Natural killer cell (primary cell): ENCODE measurements around the gene ZNF639. TPM values are rescaled to one million over a fixed set of nuclear protein-coding genes. Genes with fewer than 3 reads are reported as not detected.

ENCODE experiments used
- ATAC-seq, 3 donors: fragments of 150-1000 bp in 2 of 3; fragments of 200-7000 bp in 1 of 3; cut with Tn5 transposase; 1 replicate in 1 of 3; 2 replicates in 2 of 3; pipeline ENCODE4 v1.10.0; 2021; ENCODE audit warnings: mild to moderate bottlenecking in 2 of 3, moderate library complexity in 2 of 3
- DNase-seq, 2 donors: peaks; one replicate each; pipeline versions ENCODE4 v3.0.0 to v3.0.0-alpha.2; 2013 to 2021; ENCODE audit warnings: mixed read lengths in 1 of 2
- H3K27ac ChIP-seq: one replicate; pipeline ENCODE4 v1.5.1; 2013; ENCODE audit warnings: mild to moderate bottlenecking, low read length
- H3K27me3 ChIP-seq: one replicate; pipeline ENCODE4 v1.6.1; 2013; ENCODE audit warnings: low read length; ENCODE audit not compliant: control insufficient read depth, insufficient read depth
- H3K36me3 ChIP-seq: one replicate; pipeline ENCODE4 v1.6.1; 2013; ENCODE audit warnings: low read length; ENCODE audit not compliant: control insufficient read depth, insufficient read depth
- H3K4me1 ChIP-seq: one replicate; pipeline ENCODE4 v1.6.1; 2013; ENCODE audit warnings: low read length; ENCODE audit not compliant: control insufficient read depth, insufficient read depth
- H3K4me3 ChIP-seq: one replicate; pipeline ENCODE4 v1.5.1; 2013; ENCODE audit warnings: low read length
- H3K9me3 ChIP-seq: one replicate; pipeline ENCODE4 v1.6.1; 2013; ENCODE audit warnings: low read length; ENCODE audit not compliant: control insufficient read depth, insufficient read depth
- H3K27ac Mint-ChIP-seq, 2 donors: one replicate each; pipeline ENCODE4 v1.8.0; 2022; ENCODE audit warnings: mild to moderate bottlenecking in 2 of 2, mixed read lengths in 2 of 2, moderate library complexity in 1 of 2
- H3K27me3 Mint-ChIP-seq, 2 donors: one replicate each; pipeline ENCODE4 v1.8.0; 2022; ENCODE audit warnings: low read depth in 2 of 2, mixed read lengths in 2 of 2
- H3K36me3 Mint-ChIP-seq: one replicate; pipeline ENCODE4 v1.8.0; 2022; ENCODE audit warnings: mixed read lengths
- H3K4me1 Mint-ChIP-seq, 2 donors: one replicate each; pipeline ENCODE4 v1.8.0; 2022; ENCODE audit warnings: mixed read lengths in 2 of 2
- H3K4me3 Mint-ChIP-seq: one replicate; pipeline ENCODE4 v1.8.0; 2022; ENCODE audit warnings: mild to moderate bottlenecking, moderate library complexity, mixed read lengths
- H3K9me3 Mint-ChIP-seq, 2 donors: one replicate each; pipeline ENCODE4 v1.8.0; 2022; ENCODE audit warnings: mixed read lengths in 2 of 2
- CTCF ChIP-seq: fragments of 200-600 bp; IDR thresholded peaks from one replicate; pipeline ENCODE4 v1.8.0; 2022; ENCODE audit warnings: antibody characterized with exemption
- WGBS: methylation state at CpG from one replicate; pipeline ENCODE4 v1.1.7; 2013; ENCODE audit warnings: missing lambda C conversion rate; ENCODE audit not compliant: insufficient coverage; 5-methylcytosine and 5-hydroxymethylcytosine counted together
- intact Hi-C: fragments of 100-400 bp; cut with micrococcal nuclease; formaldehyde crosslinking; loops from one replicate; pipeline ENCODE4 v1.14.2; 2022
- total RNA-seq, 4 donors: library from RNA; stranded (reverse); fragments of 120-200 nt in 1 of 4; gene quantifications; one replicate each; pipeline versions ENCODE4 v1.2.3 to v1.2.4, GENCODE V29; 2013 to 2022

ZNF639 gene
- total RNA-seq, 3 donors from 2014 or later (not counting 1 experiment from before 2014, with no cell fraction given), result 51.8 to 54.5 (median 53.5) TPM

GRCh38 chr3:179278151-179278550, 44.7 kb upstream of the ZNF639 start:
- intact Hi-C loops, result no loop called here
- 83% methylated on average over 1 of the region's 1 CpG for WGBS
- Histone ChIP-seq H3K4me1 (no peaks in the 10 kb centered on the region), H3K27me3 (no peaks in the 10 kb centered on the region), H3K27ac (no peak overlapping the region), H3K4me3 (no peak overlapping the region), H3K36me3 (no peaks in the 10 kb centered on the region), H3K9me3 (no peaks in the 10 kb centered on the region)
- no peak overlapping the region for H3K27ac Mint-ChIP-seq
- no peaks in the 10 kb centered on the region for H3K9me3 Mint-ChIP-seq
- TF ChIP-seq CTCF, result no peak
- H3K27me3 Mint-ChIP-seq, result peaks cover 22 to 34% of the 10 kb centered on the region in 2 donors
- DNase-seq (no peak), ATAC-seq (no peak)
- H3K36me3 Mint-ChIP-seq, result no peaks in the 10 kb centered on the region
- no peaks in the 10 kb centered on the region for H3K4me1 Mint-ChIP-seq
- no peak overlapping the region for H3K4me3 Mint-ChIP-seq

GRCh38 chr3:179278932-179279693, 43.7 kb upstream of the ZNF639 start:
- Histone ChIP-seq H3K9me3 (no peaks in the 10 kb centered on the region), H3K4me1 (no peaks in the 10 kb centered on the region), H3K27ac (no peak overlapping the region), H3K27me3 (no peaks in the 10 kb centered on the region), H3K4me3 (no peak overlapping the region), H3K36me3 (no peaks in the 10 kb centered on the region)
- Mint-ChIP-seq H3K4me1 (no peaks in the 10 kb centered on the region), H3K4me3 (no peak overlapping the region), H3K9me3 (no peaks in the 10 kb centered on the region), H3K27me3 (peaks cover 24 to 44% of the 10 kb centered on the region in 2 donors), H3K27ac (no peak overlapping the region), H3K36me3 (no peaks in the 10 kb centered on the region)
- intact Hi-C loops, result no loop called here
- DNase-seq (no peak), ATAC-seq (no peak)
- no peak for TF ChIP-seq CTCF
- 71% methylated on average over 4 of the region's 4 CpGs for WGBS

GRCh38 chr3:179279837-179280236, 43.0 kb upstream of the ZNF639 start:
- no peaks in the 10 kb centered on the region for H3K9me3 Mint-ChIP-seq
- DNase-seq (no peak), ATAC-seq (no peak)
- peaks cover 26 to 47% of the 10 kb centered on the region in 2 donors for H3K27me3 Mint-ChIP-seq
- 100% methylated on average over 1 of the region's 1 CpG for WGBS
- H3K4me3 ChIP-seq, result no peak overlapping the region
- no peaks in the 10 kb centered on the region for H3K4me1 ChIP-seq
- H3K27ac Mint-ChIP-seq, result no peak overlapping the region
- no peaks in the 10 kb centered on the region for H3K27me3 ChIP-seq
- no peaks in the 10 kb centered on the region for H3K36me3 Mint-ChIP-seq
- no peak overlapping the region for H3K4me3 Mint-ChIP-seq
- no peaks in the 10 kb centered on the region for H3K4me1 Mint-ChIP-seq
- intact Hi-C loops, result no loop called here
- no peak for TF ChIP-seq CTCF
- no peaks in the 10 kb centered on the region for H3K9me3 ChIP-seq
- no peaks in the 10 kb centered on the region for H3K36me3 ChIP-seq
- no peak overlapping the region for H3K27ac ChIP-seq

- no peaks in the 10 kb centered on the region for H3K9me3 ChIP-seq
- DNase-seq (no peak), ATAC-seq (no peak)
- no peak for TF ChIP-seq CTCF
- Mint-ChIP-seq H3K9me3 (no peaks in the 10 kb centered on the region), H3K4me3 (no peak overlapping the region), H3K4me1 (no peaks in the 10 kb centered on the region), H3K27me3 (peaks cover 20 to 38% of the 10 kb centered on the region in 2 donors), H3K36me3 (no peaks in the 10 kb centered on the region), H3K27ac (no peak overlapping the region)
- 97% methylated on average over 3 of the region's 3 CpGs for WGBS
- H3K36me3 ChIP-seq, result no peaks in the 10 kb centered on the region
- no peaks in the 10 kb centered on the region for H3K27me3 ChIP-seq
- H3K4me1 ChIP-seq, result no peaks in the 10 kb centered on the region
- no peak overlapping the region for H3K4me3 ChIP-seq
- intact Hi-C loops, result no loop called here
- H3K27ac ChIP-seq, result no peak overlapping the region
These were observed 41.0 kb upstream of the ZNF639 start for GRCh38 chr3:179281825-179282224.
